Uterus (tissue), 4 donors: ENCODE measurements around the gene ALOXE3. TPM values are rescaled to one million over a fixed set of nuclear protein-coding genes. Genes with fewer than 3 reads are reported as not detected.

Experiments
- DNase-seq, 2 donors: peaks; one replicate each; pipeline ENCODE4 v3.0.0-alpha.2; 2019 to 2020
- H3K27ac ChIP-seq, 2 donors: fragments of 200-600 bp; sonication (generic); 1 replicate in 1 of 2; 2 replicates in 1 of 2; pipeline ENCODE4 v1.5.1; 2016 to 2018
- H3K27me3 ChIP-seq, 2 donors: fragments of 200-600 bp; sonication (generic); one replicate each; pipeline ENCODE4 v1.5.1; 2018 to 2019; ENCODE audit warnings: control low read depth in 1 of 2
- H3K36me3 ChIP-seq, 2 donors: fragments of 200-600 bp; sonication (generic); one replicate each; pipeline ENCODE4 v1.5.1; 2019; ENCODE audit warnings: control low read depth in 1 of 2
- H3K4me1 ChIP-seq, 2 donors: fragments of 200-600 bp; sonication (generic); one replicate each; pipeline ENCODE4 v1.5.1; 2018 to 2019; ENCODE audit warnings: control low read depth in 1 of 2
- H3K4me3 ChIP-seq, 2 donors: fragments of 200-600 bp; sonication (generic); 1 replicate in 1 of 2; 2 replicates in 1 of 2; pipeline ENCODE4 v1.5.1; 2018 to 2019; ENCODE audit warnings: mild to moderate bottlenecking in 1 of 2
- H3K9me3 ChIP-seq, 2 donors: fragments of 200-600 bp; sonication (generic); one replicate each; pipeline ENCODE4 v1.5.1; 2019; ENCODE audit warnings: control low read depth in 1 of 2
- CTCF ChIP-seq, 4 experiments: fragments of 200-600 bp in 2 of 4; fragments of 450-650 bp in 2 of 4; sonication (generic) in 2 of 4; IDR thresholded peaks; one replicate each; pipeline ENCODE4 v1.5.1; 2016 to 2019; ENCODE audit warnings: antibody characterized with exemption in 4 of 4, mild to moderate bottlenecking in 2 of 4, moderate library complexity in 1 of 4
- POLR2A ChIP-seq, 2 donors: fragments of 450-650 bp; IDR thresholded peaks; one replicate each; pipeline ENCODE4 v1.6.1; 2016; ENCODE audit warnings: antibody characterized with exemption in 2 of 2, mild to moderate bottlenecking in 1 of 2, moderate library complexity in 1 of 2
- intact Hi-C: fragments of 100-400 bp; cut with DNase I; formaldehyde crosslinking; loops from one replicate; pipeline ENCODE4 v1.15.1; 2023; ENCODE audit warnings: low total_unique reads
- total RNA-seq, 4 donors: library from RNA; depleted of rRNA in 3 of 4; stranded (reverse); fragments of >200 nt in 3 of 4; gene quantifications; one replicate each; pipeline versions ENCODE4 v1.1.0 to v1.2.4, GENCODE V29; 2014 to 2023
- donor health status: DM: yes; HTN: yes; CAD: no.

The ALOXE3 gene
- total RNA-seq, 4 donors from 2014 or later = 0.26 TPM; not detected in 3

- TF ChIP-seq POLR2A (IDR thresholded peaks at IDR 0.05) = no peak
- no peak for TF ChIP-seq CTCF (IDR thresholded peaks at IDR 0.05)
- no peak for DNase-seq
- no peaks in the 10 kb centered on the region for H3K27me3 ChIP-seq
- no peak overlapping the region for H3K4me3 ChIP-seq
- no peaks in the 10 kb centered on the region for H3K9me3 ChIP-seq
- no peak overlapping the region for H3K27ac ChIP-seq
- no peaks in the 10 kb centered on the region for H3K4me1 ChIP-seq
- intact Hi-C loops = no loop called here
- H3K36me3 ChIP-seq = no peaks in the 10 kb centered on the region
These were observed 27.2 kb downstream of the ALOXE3 start for GRCh38 chr17:8091033-8091687.

DNA sequence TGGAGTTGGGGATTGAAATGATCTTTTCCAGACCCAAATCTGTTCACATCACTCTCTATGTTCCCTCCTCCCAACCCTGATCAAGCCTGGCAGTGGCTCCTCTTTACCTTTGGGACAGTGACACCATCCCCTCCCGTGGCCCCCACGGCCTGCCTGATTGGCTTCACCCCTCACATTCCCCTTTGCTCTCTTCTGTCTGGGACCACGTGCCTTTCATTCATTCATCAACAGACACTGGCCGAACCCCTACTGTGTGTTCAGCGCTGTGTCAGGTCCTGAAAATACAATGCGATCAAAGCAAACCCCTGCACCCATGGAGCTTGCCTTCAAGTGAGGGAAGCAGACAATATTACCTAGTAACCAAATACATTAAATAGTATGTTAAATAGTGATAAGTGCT lies 28.6 kb downstream of the ALOXE3 start:
- Histone ChIP-seq H3K4me3 (no peak overlapping the region), H3K4me1 (no peaks in the 10 kb centered on the region), H3K27me3 (no peaks in the 10 kb centered on the region), H3K9me3 (no peaks in the 10 kb centered on the region), H3K27ac (no peak overlapping the region), H3K36me3 (no peaks in the 10 kb centered on the region)
- no peak for TF ChIP-seq CTCF (IDR thresholded peaks at IDR 0.05)
- TF ChIP-seq POLR2A (IDR thresholded peaks at IDR 0.05) = no peak
- no peak for DNase-seq
- intact Hi-C loops = no loop called here

DNA sequence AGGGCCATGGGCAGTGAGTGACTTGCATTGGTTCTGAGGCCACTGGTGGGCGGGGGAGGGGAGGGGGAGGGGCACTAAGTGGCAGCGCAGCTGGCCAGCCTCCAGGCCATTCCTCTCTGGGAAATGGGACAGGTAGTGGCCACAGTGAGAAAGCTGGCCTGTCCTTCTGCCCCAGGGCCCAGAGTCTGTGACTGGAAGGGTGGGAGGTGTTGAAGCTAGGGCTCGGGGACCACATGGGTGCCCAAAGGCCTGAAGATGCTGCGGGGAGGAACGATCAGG lies 30.4 kb downstream of the ALOXE3 start:
- intact Hi-C loops = no loop called here
- Histone ChIP-seq H3K27ac (no peak overlapping the region), H3K27me3 (no peaks in the 10 kb centered on the region), H3K4me3 (no peak overlapping the region), H3K36me3 (no peaks in the 10 kb centered on the region), H3K4me1 (no peaks in the 10 kb centered on the region), H3K9me3 (no peaks in the 10 kb centered on the region)
- TF ChIP-seq CTCF (IDR thresholded peaks at IDR 0.05) = no peak
- no peak for TF ChIP-seq POLR2A (IDR thresholded peaks at IDR 0.05)
- no peak for DNase-seq

GRCh38 chr17:8087075-8087951 lies 31.0 kb downstream of the ALOXE3 start, which contains the start of gene ALOX12B:
Gene ALOX12B, minus strand, starts transcription at chr17:8087716. Its CDS starts 274 bp downstream, at chr17:8087442.
- no peak within 1 kb of the TSS for H3K4me3 ChIP-seq
- no peak for DNase-seq
- no peaks in the 10 kb centered on the region for H3K36me3 ChIP-seq
- no peak within 1 kb of the TSS for H3K27ac ChIP-seq
- intact Hi-C loops = no loop called here
- no peaks in the 10 kb centered on the region for H3K4me1 ChIP-seq
- H3K27me3 ChIP-seq = no peaks in the 10 kb centered on the region
- TF ChIP-seq POLR2A (IDR thresholded peaks at IDR 0.05) (no peak), CTCF (IDR thresholded peaks at IDR 0.05) (no peak)
- H3K9me3 ChIP-seq = no peaks in the 10 kb centered on the region

DNA sequence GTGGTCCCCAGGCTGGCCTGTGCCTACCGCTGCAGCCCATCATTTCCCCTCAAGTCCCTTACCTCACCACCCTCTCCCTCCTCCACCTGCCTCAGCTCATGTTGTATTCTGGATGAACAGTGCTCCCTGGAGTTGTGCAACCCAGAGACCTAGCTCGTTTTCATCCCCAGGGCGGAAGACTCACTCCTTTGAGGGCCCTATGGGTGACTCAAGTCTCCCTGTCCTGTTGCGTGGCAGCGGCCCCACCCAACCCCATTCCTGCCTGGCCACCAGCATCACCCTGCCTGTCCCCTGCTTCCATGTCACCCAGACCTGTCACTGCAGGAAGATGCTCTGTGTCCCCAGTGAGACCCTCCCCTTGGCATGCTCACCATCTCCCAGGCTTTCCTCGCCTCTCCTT lies 34.1 kb downstream of the ALOXE3 start:
- no peak overlapping the region for H3K4me3 ChIP-seq
- intact Hi-C loops = no loop called here
- no peaks in the 10 kb centered on the region for H3K36me3 ChIP-seq
- H3K27ac ChIP-seq = no peak overlapping the region
- no peaks in the 10 kb centered on the region for H3K9me3 ChIP-seq
- peaks cover 0 to 4% of the 10 kb centered on the region in 2 donors for H3K4me1 ChIP-seq
- H3K27me3 ChIP-seq = no peaks in the 10 kb centered on the region
- TF ChIP-seq CTCF (IDR thresholded peaks at IDR 0.05) (no peak), POLR2A (IDR thresholded peaks at IDR 0.05) (no peak)
- DNase-seq = no peak
